ENCODE measurements around the gene CLEC2B.

CLEC2B gene

GRCh38 chr12:9805883-9806282 lies 63.3 kb downstream of the CLEC2B start:
- DNase-seq: no peak

All from NCI-H1436 treated with DMSO at 0.1 percent for 48 hours (cell line).